PC-9 (cell line): ENCODE results near the gene PAM. TPM values are rescaled to one million over a fixed set of nuclear protein-coding genes. Genes with fewer than 3 reads are reported as not detected.

Experiments used
- BruUV-seq: library from RNA; stranded (reverse); fragments of 400-500 nt; replicated peaks from 2 replicates; lab custom pipeline; 2021; lab: Mats Ljungman, UMichigan
- CTCF ChIA-PET: fragments of 300-600 bp; sonication (Branson Sonifier 250); formaldehyde crosslinking; loops from one replicate; lab custom pipeline; 2022; ENCODE audit warnings: antibody characterized with exemption; lab: Charles Lee
- POLR2A ChIA-PET: fragments of 300-600 bp; sonication (Branson Sonifier 250); formaldehyde crosslinking; loops from one replicate; lab custom pipeline; 2022; ENCODE audit warnings: antibody characterized with exemption; ENCODE audit not compliant: unreplicated experiment; lab: Charles Lee
- DNase-seq, 2 experiments: peaks; one replicate each; pipeline versions ENCODE4 v3.0.0 to v3.0.0-alpha.2; 2015 to 2022; ENCODE audit warnings: mixed read lengths in 1 of 2
- H2AFZ ChIP-seq: fragments of 200-600 bp; sonication (generic); 2 replicates; pipeline ENCODE4 v1.8.1; 2017; ENCODE audit warnings: antibody characterized with exemption
- H3F3A ChIP-seq: fragments of 200-600 bp; sonication (generic); 2 replicates; pipeline ENCODE4 v1.8.1; 2017; ENCODE audit warnings: antibody characterized with exemption, mild to moderate bottlenecking, low read depth; ENCODE audit not compliant: insufficient read depth
- H3K27ac ChIP-seq: fragments of 200-600 bp; sonication (generic); 2 replicates; pipeline ENCODE4 v1.6.1; 2016; ENCODE audit warnings: mixed run types
- H3K27me3 ChIP-seq: fragments of 200-600 bp; sonication (generic); 2 replicates; pipeline ENCODE4 v1.6.1; 2016; ENCODE audit warnings: low read depth, mixed run types; ENCODE audit not compliant: insufficient read depth
- H3K36me3 ChIP-seq: fragments of 200-600 bp; sonication (generic); 2 replicates; pipeline ENCODE4 v1.6.1; 2016; ENCODE audit warnings: low read depth, mixed run types
- H3K4me1 ChIP-seq: fragments of 200-600 bp; sonication (generic); replicated peaks from 2 replicates; pipeline ENCODE4 v1.6.1; 2016; ENCODE audit warnings: mixed run types; ENCODE audit not compliant: insufficient read depth
- H3K4me2 ChIP-seq: fragments of 200-600 bp; sonication (generic); 2 replicates; pipeline ENCODE4 v1.6.1; 2017; ENCODE audit warnings: mixed run types
- H3K4me3 ChIP-seq: fragments of 200-600 bp; sonication (generic); 2 replicates; pipeline ENCODE4 v1.6.1; 2016; ENCODE audit warnings: mixed run types
- H3K79me2 ChIP-seq: fragments of 200-600 bp; sonication (generic); 2 replicates; pipeline ENCODE4 v1.6.1; 2017; ENCODE audit warnings: low read depth, mixed run types
- H3K9me2 ChIP-seq: fragments of 200-600 bp; sonication (generic); 2 replicates; pipeline ENCODE4 v1.8.1; 2017; ENCODE audit warnings: mild to moderate bottlenecking; ENCODE audit not compliant: insufficient read depth
- H3K9me3 ChIP-seq: fragments of 200-600 bp; sonication (generic); 2 replicates; pipeline ENCODE4 v1.8.1; 2016; ENCODE audit warnings: low read depth; ENCODE audit not compliant: insufficient read depth
- H4K20me1 ChIP-seq: fragments of 200-600 bp; sonication (generic); 2 replicates; pipeline ENCODE4 v1.8.1; 2017; ENCODE audit not compliant: insufficient read depth
- EZH2 ChIP-seq: fragments of 200-600 bp; sonication (generic); IDR thresholded peaks from 2 replicates; pipeline ENCODE4 v1.8.0; 2017; ENCODE audit warnings: antibody characterized with exemption, low read depth
- intact Hi-C: fragments of 100-400 bp; cut with micrococcal nuclease; formaldehyde crosslinking; loops from one replicate; pipeline ENCODE4 v1.10.0; 2022; ENCODE audit not compliant: unreplicated experiment
- total RNA-seq: library from RNA; stranded (reverse); gene quantifications from 2 replicates; pipeline ENCODE4 v1.2.3, GENCODE V29; 2021
- TF ChIP-seq, protein P1 (sequence below): fragments of 200-600 bp; sonication (generic); conservative IDR thresholded peaks from 2 replicates; pipeline ENCODE4 v1.6.1; 2017; ENCODE audit warnings: mixed run types, antibody characterized with exemption, mild to moderate bottlenecking, moderate library complexity

The PAM gene
- total RNA-seq, 1 experiment from 2014 or later, result 88.4 TPM

GRCh38 chr5:102932781-102933180 lies 177.7 kb downstream of the PAM start:
- Histone ChIP-seq H3K27me3 (no peaks in the 10 kb centered on the region), H3K4me3 (no peak overlapping the region), H2AFZ (no peak overlapping the region), H3K79me2 (no peaks in the 10 kb centered on the region), H3F3A (no peaks in the 10 kb centered on the region), H3K27ac (no peak overlapping the region), H3K9me3 (no peaks in the 10 kb centered on the region), H4K20me1 (no peaks in the 10 kb centered on the region), H3K4me1 (no peaks in the 10 kb centered on the region), H3K9me2 (no peaks in the 10 kb centered on the region), H3K4me2 (no peak overlapping the region), H3K36me3 (no peaks in the 10 kb centered on the region)
- intact Hi-C loops, result no loop called here
- no TSS peak for BruUV-seq
- CTCF ChIA-PET, result no interaction called here
- DNase-seq, result no peak
- POLR2A ChIA-PET, result no interaction called here
- TF ChIP-seq, protein P1, sequence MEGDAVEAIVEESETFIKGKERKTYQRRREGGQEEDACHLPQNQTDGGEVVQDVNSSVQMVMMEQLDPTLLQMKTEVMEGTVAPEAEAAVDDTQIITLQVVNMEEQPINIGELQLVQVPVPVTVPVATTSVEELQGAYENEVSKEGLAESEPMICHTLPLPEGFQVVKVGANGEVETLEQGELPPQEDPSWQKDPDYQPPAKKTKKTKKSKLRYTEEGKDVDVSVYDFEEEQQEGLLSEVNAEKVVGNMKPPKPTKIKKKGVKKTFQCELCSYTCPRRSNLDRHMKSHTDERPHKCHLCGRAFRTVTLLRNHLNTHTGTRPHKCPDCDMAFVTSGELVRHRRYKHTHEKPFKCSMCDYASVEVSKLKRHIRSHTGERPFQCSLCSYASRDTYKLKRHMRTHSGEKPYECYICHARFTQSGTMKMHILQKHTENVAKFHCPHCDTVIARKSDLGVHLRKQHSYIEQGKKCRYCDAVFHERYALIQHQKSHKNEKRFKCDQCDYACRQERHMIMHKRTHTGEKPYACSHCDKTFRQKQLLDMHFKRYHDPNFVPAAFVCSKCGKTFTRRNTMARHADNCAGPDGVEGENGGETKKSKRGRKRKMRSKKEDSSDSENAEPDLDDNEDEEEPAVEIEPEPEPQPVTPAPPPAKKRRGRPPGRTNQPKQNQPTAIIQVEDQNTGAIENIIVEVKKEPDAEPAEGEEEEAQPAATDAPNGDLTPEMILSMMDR, result no peak
- TF ChIP-seq EZH2, result no peak

DNA sequence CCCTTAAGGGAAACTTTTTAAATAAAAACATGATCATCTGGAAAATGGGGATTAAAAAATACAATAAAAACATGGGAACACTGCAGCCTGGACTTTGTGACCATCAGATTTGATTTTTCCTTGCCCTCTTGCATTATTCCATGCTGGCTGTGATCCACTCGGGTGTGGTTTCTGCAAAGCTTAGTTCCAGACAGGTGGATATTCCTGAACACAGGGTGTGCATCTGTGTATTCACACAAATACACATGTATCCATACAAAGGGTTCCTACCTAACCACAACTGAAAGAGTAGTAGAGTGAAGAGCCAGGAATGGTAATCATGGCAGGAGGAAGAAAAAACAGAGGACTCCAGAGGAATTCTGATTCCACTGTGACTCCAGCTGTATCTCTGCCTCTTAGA lies 178.2 kb downstream of the PAM start:
- Histone ChIP-seq H3F3A (no peaks in the 10 kb centered on the region), H3K9me2 (no peaks in the 10 kb centered on the region), H3K27ac (no peak overlapping the region), H3K4me3 (no peak overlapping the region), H3K79me2 (no peaks in the 10 kb centered on the region), H4K20me1 (no peaks in the 10 kb centered on the region), H3K4me1 (no peaks in the 10 kb centered on the region), H3K9me3 (no peaks in the 10 kb centered on the region), H2AFZ (no peak overlapping the region), H3K4me2 (no peak overlapping the region), H3K27me3 (no peaks in the 10 kb centered on the region), H3K36me3 (no peaks in the 10 kb centered on the region)
- no peak for TF ChIP-seq EZH2
- TF ChIP-seq, protein P1, result no peak
- no peak for DNase-seq
- BruUV-seq, result no TSS peak
- ChIA-PET CTCF (no interaction called here), POLR2A (no interaction called here)
- intact Hi-C loops, result no loop called here

DNA sequence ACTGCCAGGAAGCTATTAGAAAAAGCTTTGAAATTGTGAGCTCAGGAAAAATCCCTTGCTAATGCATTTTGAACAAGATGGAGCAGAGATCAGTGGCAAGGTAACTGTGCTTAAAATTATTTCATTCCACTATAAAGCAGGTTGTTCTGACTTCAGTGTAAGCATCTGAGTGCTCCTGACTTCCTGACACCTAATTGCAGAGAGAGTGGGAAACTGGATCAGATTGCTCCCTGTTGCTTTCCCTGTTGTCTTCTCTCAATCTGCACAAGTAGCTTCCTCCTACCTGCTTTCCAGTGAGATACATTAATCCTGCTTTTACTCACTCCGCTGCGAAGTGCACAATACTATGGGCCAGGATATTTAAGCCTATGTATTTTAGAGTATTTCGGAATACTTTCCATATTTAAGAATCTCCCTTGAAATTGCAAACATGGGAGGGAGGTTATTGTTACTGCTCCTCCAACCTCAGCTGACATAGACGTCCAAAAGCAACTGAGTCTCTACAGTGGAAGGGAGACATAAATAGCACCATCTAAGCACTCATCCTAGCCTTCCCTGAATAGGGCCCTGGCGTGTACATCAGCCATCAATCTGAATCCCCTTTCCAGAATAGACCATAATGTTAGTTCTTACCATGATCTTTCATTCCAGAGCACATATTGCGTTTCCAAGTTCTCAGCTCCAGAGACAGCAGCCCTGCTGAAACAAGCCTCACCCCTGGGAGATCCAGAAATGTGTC lies 178.8 kb downstream of the PAM start:
- Histone ChIP-seq H3F3A (no peaks in the 10 kb centered on the region), H3K36me3 (no peaks in the 10 kb centered on the region), H3K4me2 (no peak overlapping the region), H3K9me2 (no peaks in the 10 kb centered on the region), H3K79me2 (no peaks in the 10 kb centered on the region), H3K4me3 (no peak overlapping the region), H4K20me1 (no peaks in the 10 kb centered on the region), H3K27ac (no peak overlapping the region), H2AFZ (no peak overlapping the region), H3K27me3 (no peaks in the 10 kb centered on the region), H3K9me3 (no peaks in the 10 kb centered on the region), H3K4me1 (no peaks in the 10 kb centered on the region)
- intact Hi-C loops, result no loop called here
- no peak for DNase-seq
- TF ChIP-seq, protein P1, result no peak
- no peak for TF ChIP-seq EZH2
- POLR2A ChIA-PET, result no interaction called here
- BruUV-seq, result no TSS peak
- CTCF ChIA-PET, result no interaction called here
